K562 (cell line): ENCODE results near the gene AZU1. TPM values are rescaled to one million over a fixed set of nuclear protein-coding genes. Genes with fewer than 3 reads are reported as not detected.

Source experiments
- ATAC-seq: fragments of 200-7000 bp; cut with Tn5 transposase; 3 replicates; pipeline ENCODE4 v1.9.1; 2020; ENCODE audit warnings: moderate library complexity
- BruUV-seq: library from RNA; stranded (reverse); fragments of 400-500 nt; replicated peaks from 2 replicates; lab custom pipeline; 2021; lab: Mats Ljungman, UMichigan
- CTCF ChIA-PET: fragments of 300-600 bp; formaldehyde crosslinking; extraction: SDS; loops from one replicate; lab custom pipeline; 2021; ENCODE audit warnings: low intra/inter-chr PET ratio; lab: Yijun Ruan, JAX
- POLR2A ChIA-PET: fragments of 300-600, 350-650 bp; sonication (Branson Sonifier 250); formaldehyde crosslinking; extraction: SDS; loops from one replicate; lab custom pipeline; 2021; ENCODE audit warnings: antibody characterized with exemption, inconsistent platforms; lab: Yijun Ruan, JAX
- DNase-seq, 4 experiments: peaks; one replicate each; pipeline versions ENCODE4 v3.0.0 to v3.0.0-alpha.2; 2011 to 2018; ENCODE audit warnings: low spot score in 3 of 4, mixed read lengths in 3 of 4; ENCODE audit errors: extremely low read depth in 1 of 4
- FAIRE-seq: peaks from 2 replicates; lab custom pipeline; 2011; peaks lifted over from hg19 to GRCh38; lab: Jason Lieb, UNC
- H2AFZ ChIP-seq: 2 replicates; pipeline ENCODE4 v1.6.0; 2011; ENCODE audit warnings: low read depth, low read length, control low read depth, inconsistent platforms
- H3K27ac ChIP-seq: fragments of 200-600 bp; 3 replicates; pipeline ENCODE4 v1.8.0; 2011; ENCODE audit warnings: low read depth, mild to moderate bottlenecking, control low read depth, inconsistent platforms, low read length, moderate library complexity, mixed read lengths; ENCODE audit errors: extremely low read depth
- H3K27me3 ChIP-seq, 2 experiments: fragments of 300-600 bp in 1 of 2; 2 replicates in 1 of 2; 3 replicates in 1 of 2; pipeline versions ENCODE4 v1.6.0 to v1.8.0; 2011; ENCODE audit warnings: inconsistent platforms in 2 of 2, low read length in 2 of 2, mild to moderate bottlenecking in 1 of 2, mixed read lengths in 1 of 2, moderate library complexity in 1 of 2; ENCODE audit not compliant: control insufficient read depth in 2 of 2, insufficient read depth in 2 of 2
- H3K36me3 ChIP-seq: fragments of 300-600 bp; 3 replicates; pipeline ENCODE4 v1.8.0; 2011; ENCODE audit warnings: mild to moderate bottlenecking, low read length, inconsistent platforms; ENCODE audit not compliant: control insufficient read depth, insufficient read depth
- H3K4me1 ChIP-seq, 2 experiments: fragments of 200-600 bp in 1 of 2; replicated peaks in 1 of 2; 2 replicates in 1 of 2; 3 replicates in 1 of 2; pipeline versions ENCODE4 v1.5.1 to v1.8.0; 2011; ENCODE audit warnings: inconsistent platforms in 2 of 2, low read length in 2 of 2, mild to moderate bottlenecking in 1 of 2, mixed read lengths in 1 of 2, moderate library complexity in 1 of 2; ENCODE audit not compliant: control insufficient read depth in 2 of 2, insufficient read depth in 2 of 2
- H3K4me2 ChIP-seq: 2 replicates; pipeline ENCODE4 v1.6.1; 2011; ENCODE audit warnings: low read length, control low read depth, inconsistent platforms, mixed read lengths; ENCODE audit not compliant: insufficient read depth
- H3K4me3 ChIP-seq: fragments of 200-600 bp; sonication (generic), shearing (Covaris generic); 2 replicates; pipeline ENCODE4 v1.5.1; 2016; ENCODE audit warnings: control low read depth, inconsistent platforms
- H3K79me2 ChIP-seq: fragments of 200-600 bp; 3 replicates; pipeline ENCODE4 v1.8.0; 2011; ENCODE audit warnings: low read length, inconsistent platforms; ENCODE audit not compliant: control insufficient read depth, insufficient read depth
- H3K9ac ChIP-seq, 2 experiments: 2 replicates each; pipeline versions ENCODE4 v1.6.0 to v1.6.1; 2011; ENCODE audit warnings: low read depth in 2 of 2, low read length in 2 of 2, control low read depth in 1 of 2, inconsistent platforms in 1 of 2, mild to moderate bottlenecking in 1 of 2, mixed read lengths in 1 of 2; ENCODE audit not compliant: insufficient read depth in 1 of 2
- H3K9me1 ChIP-seq: one replicate; pipeline ENCODE4 v1.6.0; 2011; ENCODE audit warnings: inconsistent platforms, mild to moderate bottlenecking, low read length, moderate library complexity; ENCODE audit not compliant: control insufficient read depth, insufficient read depth
- H3K9me3 ChIP-seq: replicated peaks from 2 replicates; pipeline ENCODE4 v1.5.1; 2011; ENCODE audit warnings: low read depth, low read length, inconsistent platforms; ENCODE audit not compliant: control insufficient read depth, insufficient read depth
- H4K20me1 ChIP-seq: replicated peaks from 2 replicates; pipeline ENCODE4 v1.6.1; 2011; ENCODE audit warnings: low read length, inconsistent platforms, mixed read lengths; ENCODE audit not compliant: control insufficient read depth, insufficient read depth
- CREBBP ChIP-seq: IDR thresholded peaks from one replicate; pipeline ENCODE4 v1.6.1; 2012; ENCODE audit warnings: low read depth, mild to moderate bottlenecking, control low read depth, inconsistent platforms, low read length
- DPF2 ChIP-seq: fragments of 450-650 bp; IDR thresholded peaks from 2 replicates; pipeline ENCODE4 v1.6.1; 2016
- EP400 ChIP-seq: fragments of 450-650 bp; IDR thresholded peaks from 2 replicates; pipeline ENCODE4 v1.6.1; 2017; ENCODE audit warnings: antibody characterized with exemption, mild to moderate bottlenecking, moderate library complexity
- EZH2 ChIP-seq: IDR thresholded peaks from 2 replicates; pipeline ENCODE4 v1.6.1; 2012; ENCODE audit warnings: low read depth, mild to moderate bottlenecking, inconsistent platforms, low read length, borderline replicate concordance
- NUFIP1 ChIP-seq: fragments of 450-650 bp; IDR thresholded peaks from 2 replicates; pipeline ENCODE4 v1.6.1; 2018; ENCODE audit not compliant: partially characterized antibody
- POLR2A ChIP-seq: fragments of 450-650 bp; conservative IDR thresholded peaks from 2 replicates; pipeline ENCODE4 v1.6.1; 2016
- POLR2AphosphoS5 ChIP-seq: IDR thresholded peaks from 2 replicates; pipeline ENCODE4 v1.6.1; 2011; ENCODE audit warnings: mild to moderate bottlenecking, low read depth, low read length, moderate library complexity; ENCODE audit not compliant: control insufficient read depth, insufficient read depth
- RBFOX2 ChIP-seq: fragments of 200-400 bp; formaldehyde crosslinking; IDR thresholded peaks from 2 replicates; pipeline ENCODE4 v1.6.1; 2017; ENCODE audit warnings: low read depth, mild to moderate bottlenecking, low read length, moderate library complexity
- SIX5 ChIP-seq, 2 experiments: IDR thresholded peaks; 2 replicates each; pipeline ENCODE4 v1.6.1; 2011; ENCODE audit warnings: low read length in 2 of 2, borderline replicate concordance in 1 of 2, low read depth in 1 of 2, mild to moderate bottlenecking in 1 of 2, moderate library complexity in 1 of 2; ENCODE audit not compliant: insufficient read depth in 1 of 2
- ZNF3 ChIP-seq: fragments of 250-450 bp; sonication (Bioruptor Pico); IDR thresholded peaks from 2 replicates; pipeline ENCODE4 v1.5.0; 2021; ENCODE audit warnings: mild to moderate bottlenecking, moderate library complexity
- ZNF316 ChIP-seq: fragments of 450-650 bp; IDR thresholded peaks from 2 replicates; pipeline ENCODE4 v1.6.1; 2016
- ZNF561 ChIP-seq: fragments of 450-650 bp; formaldehyde crosslinking; conservative IDR thresholded peaks from 2 replicates; pipeline ENCODE4 v1.4.0; 2020; ENCODE audit warnings: mild to moderate bottlenecking, moderate library complexity
- ZNF583 ChIP-seq: fragments of 250-450 bp; sonication (Bioruptor Pico); IDR thresholded peaks from 2 replicates; pipeline ENCODE4 v1.4.0; 2020
- WGBS: fragments of 100-300 bp; shearing (Covaris generic); methylation state at CpG from one replicate; pipeline ENCODE4 v1.1.6; 2016; ENCODE audit warnings: low coverage, mixed read lengths; ENCODE audit not compliant: insufficient coverage; ENCODE audit errors: missing lambda C conversion rate; 5-methylcytosine and 5-hydroxymethylcytosine counted together
- in situ Hi-C: fragments of 300-500 bp; cut with MboI; formaldehyde crosslinking; loops from 4 replicates; pipeline ENCODE4 v1.15.0; 2018; ENCODE audit warnings: inconsistent platforms, mixed read lengths
- intact Hi-C: fragments of 100-400 bp; cut with micrococcal nuclease; formaldehyde crosslinking; loops from 2 replicates; pipeline ENCODE4 v1.14.2; 2022
- polyA plus RNA-seq, 8 experiments: library from polyadenylated mRNA; depleted of rRNA in 4 of 8; stranded (reverse) in 5 of 8; unstranded in 3 of 8; fragments of >200 nt; fragmentation: Nextera tagmentation in 2 of 8; fragmentation: Illumina TruSeq in 1 of 8; extraction: Ambion mirVana in 2 of 8; extraction: Trizol in 1 of 8; gene quantifications; 2 replicates each; pipeline versions ENCODE4 v1.2.1 to v1.2.3, GENCODE V29; 2011 to 2014; ENCODE audit warnings: inconsistent platforms in 1 of 8, missing spikeins in 1 of 8
- total RNA-seq, 7 experiments: library from RNA; depleted of rRNA in 6 of 7; stranded (reverse); fragments of >200 nt in 6 of 7; fragmentation: Illumina TruSeq in 2 of 7; extraction: Trizol in 2 of 7; gene quantifications; 2 replicates each; pipeline versions ENCODE4 v1.2.1 to v1.2.3, GENCODE V29; 2011 to 2021; ENCODE audit warnings: low replicate concordance in 1 of 7
- TF ChIP-seq, protein P1 (sequence below): fragments of 250-450 bp; sonication (Bioruptor Pico); IDR thresholded peaks from 2 replicates; pipeline ENCODE4 v1.8.0; 2021; ENCODE audit warnings: moderate library complexity, mild to moderate bottlenecking, inconsistent platforms
- TF ChIP-seq, protein P2 (sequence below): fragments of 250-450 bp; sonication (Bioruptor Pico); IDR thresholded peaks from 2 replicates; pipeline ENCODE4 v1.5.0; 2020; ENCODE audit warnings: mild to moderate bottlenecking
- TF ChIP-seq, protein P3 (sequence below): fragments of 250-450 bp; sonication (Bioruptor Pico); IDR thresholded peaks from 2 replicates; pipeline ENCODE4 v1.5.0; 2021; ENCODE audit warnings: mild to moderate bottlenecking, moderate library complexity

AZU1 gene
- total and polyA plus RNA-seq, 9 of the 15 experiments (the other 6 are each of a cell fraction or from before 2014, with no cell fraction given): 0.29 to 1.9 (median 0.59) TPM; not detected in 3

DNA sequence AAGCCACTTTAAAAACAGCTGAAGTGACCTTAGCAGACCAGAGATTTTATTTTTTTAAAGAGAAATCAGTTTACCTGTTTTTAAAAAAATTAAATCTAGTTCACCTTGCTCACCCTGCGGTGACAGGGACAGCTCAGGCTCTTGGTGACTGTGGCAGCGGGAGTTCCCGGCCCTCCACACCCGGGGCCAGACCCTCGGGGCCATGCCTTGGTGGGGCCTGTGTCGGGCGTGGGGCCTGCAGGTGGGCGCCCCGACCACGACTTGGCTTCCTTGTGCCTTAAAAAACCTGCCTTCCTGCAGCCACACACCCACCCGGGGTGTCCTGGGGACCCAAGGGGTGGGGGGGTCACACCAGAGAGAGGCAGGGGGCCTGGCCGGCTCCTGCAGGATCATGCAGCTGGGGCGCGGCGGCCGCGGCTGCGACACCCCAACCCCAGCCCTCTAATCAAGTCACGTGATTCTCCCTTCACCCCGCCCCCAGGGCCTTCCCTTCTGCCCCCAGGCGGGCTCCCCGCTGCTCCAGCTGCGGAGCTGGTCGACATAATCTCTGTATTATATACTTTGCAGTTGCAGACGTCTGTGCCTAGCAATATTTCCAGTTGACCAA lies 16.7 kb upstream of the AZU1 start (continued):
- TF ChIP-seq CREBBP (no peak), POLR2AphosphoS5 (0 out of 2 replicates have a peak, but pooled peaks have one; percentile 12), POLR2A (peak; percentile 24; the same call in 1 of the 2 replicates), ZNF3 (CRISPR knock-in tag) (no peak)
- TF ChIP-seq, all 486 proteins: peak for 11

DNA sequence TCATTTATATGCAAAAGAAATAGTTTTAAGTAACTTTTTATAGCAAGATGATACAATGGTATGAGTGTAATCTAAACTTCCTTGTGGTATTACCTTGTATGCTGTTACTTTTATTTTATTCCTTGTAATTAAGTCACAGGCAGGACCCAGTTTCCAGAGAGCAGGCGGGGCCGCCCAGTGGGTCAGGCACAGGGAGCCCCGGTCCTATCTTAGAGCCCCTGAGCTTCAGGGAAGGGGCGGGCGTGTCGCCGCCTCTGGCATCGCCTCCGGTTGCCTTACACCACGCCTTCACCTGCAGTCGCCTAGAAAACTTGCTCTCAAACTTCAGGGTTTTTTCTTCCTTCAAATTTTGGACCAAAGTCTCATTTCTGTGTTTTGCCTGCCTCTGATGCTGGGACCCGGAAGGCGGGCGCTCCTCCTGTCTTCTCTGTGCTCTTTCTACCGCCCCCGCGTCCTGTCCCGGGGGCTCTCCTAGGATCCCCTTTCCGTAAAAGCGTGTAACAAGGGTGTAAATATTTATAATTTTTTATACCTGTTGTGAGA lies 16.1 kb upstream of the AZU1 start:
- H3K79me2 ChIP-seq: peaks cover 25% of the 10 kb centered on the region
- H3K36me3 ChIP-seq: peaks cover 86% of the 10 kb centered on the region
- BruUV-seq: TSS peak; percentile 65
- FAIRE-seq (no peak), ATAC-seq (0 out of 3 replicates have a peak, but pooled peaks have one; percentile 6), DNase-seq (peak in 2 of 4 experiments; percentile 20 to 21)
- POLR2A ChIA-PET: interaction anchor here (1.2 to 3.0 kb wide), 3 partner anchors 8 to 13 kb away, joined by 3 to 20 read pairs (median 8); no protein-coding TSS in a partner anchor
- H3K4me1 ChIP-seq: peaks cover 0 to 41% of the 10 kb centered on the region in 2 experiments; a peak in 2 of 5 replicates
- intact Hi-C loops (no loop called here), in situ Hi-C loops (no loop called here)
- H4K20me1 ChIP-seq: no peaks in the 10 kb centered on the region
- WGBS: 94% methylated on average over 20 of the region's 20 CpGs
- no peaks in the 10 kb centered on the region for H3K9me1 ChIP-seq
- CTCF ChIA-PET: no interaction called here
- no peak overlapping the region for H3K4me2 ChIP-seq
- H3K27ac ChIP-seq: no peak overlapping the region
- no peak overlapping the region for H3K9ac ChIP-seq
- H3K4me3 ChIP-seq: no peak overlapping the region
- H2AFZ ChIP-seq: no peak overlapping the region
- peaks cover 3% of the 10 kb centered on the region for H3K9me3 ChIP-seq
- no peaks in the 10 kb centered on the region for H3K27me3 ChIP-seq
- TF ChIP-seq, protein P1, sequence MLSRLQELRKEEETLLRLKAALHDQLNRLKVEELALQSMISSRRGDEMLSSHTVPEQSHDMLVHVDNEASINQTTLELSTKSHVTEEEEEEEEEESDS (CRISPR knock-in tag): no peak
- no peak for TF ChIP-seq SIX5 (IDR thresholded peaks at IDR 0.05; ENCODE audit: borderline replicate concordance in 1 of 2, insufficient read depth in 1 of 2, low read depth in 1 of 2, low read length in 2 of 2)
- no peak for TF ChIP-seq ZNF583
- peak; percentile 67; the same call in 1 of the 2 replicates for TF ChIP-seq POLR2A
- TF ChIP-seq NUFIP1: no peak
- TF ChIP-seq ZNF561 (CRISPR knock-in tag): no peak
- 0 out of 2 replicates have a peak, but pooled peaks have one; percentile 1 for TF ChIP-seq POLR2AphosphoS5
- TF ChIP-seq, protein P2, sequence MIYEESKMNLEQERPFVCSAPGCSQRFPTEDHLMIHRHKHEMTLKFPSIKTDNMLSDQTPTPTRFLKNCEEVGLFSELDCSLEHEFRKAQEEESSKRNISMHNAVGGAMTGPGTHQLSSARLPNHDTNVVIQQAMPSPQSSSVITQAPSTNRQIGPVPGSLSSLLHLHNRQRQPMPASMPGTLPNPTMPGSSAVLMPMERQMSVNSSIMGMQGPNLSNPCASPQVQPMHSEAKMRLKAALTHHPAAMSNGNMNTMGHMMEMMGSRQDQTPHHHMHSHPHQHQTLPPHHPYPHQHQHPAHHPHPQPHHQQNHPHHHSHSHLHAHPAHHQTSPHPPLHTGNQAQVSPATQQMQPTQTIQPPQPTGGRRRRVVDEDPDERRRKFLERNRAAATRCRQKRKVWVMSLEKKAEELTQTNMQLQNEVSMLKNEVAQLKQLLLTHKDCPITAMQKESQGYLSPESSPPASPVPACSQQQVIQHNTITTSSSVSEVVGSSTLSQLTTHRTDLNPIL (CRISPR knock-in tag): no peak
- TF ChIP-seq DPF2: no peak
- TF ChIP-seq EZH2: no peak
- TF ChIP-seq ZNF316: no peak
- TF ChIP-seq, protein P3, sequence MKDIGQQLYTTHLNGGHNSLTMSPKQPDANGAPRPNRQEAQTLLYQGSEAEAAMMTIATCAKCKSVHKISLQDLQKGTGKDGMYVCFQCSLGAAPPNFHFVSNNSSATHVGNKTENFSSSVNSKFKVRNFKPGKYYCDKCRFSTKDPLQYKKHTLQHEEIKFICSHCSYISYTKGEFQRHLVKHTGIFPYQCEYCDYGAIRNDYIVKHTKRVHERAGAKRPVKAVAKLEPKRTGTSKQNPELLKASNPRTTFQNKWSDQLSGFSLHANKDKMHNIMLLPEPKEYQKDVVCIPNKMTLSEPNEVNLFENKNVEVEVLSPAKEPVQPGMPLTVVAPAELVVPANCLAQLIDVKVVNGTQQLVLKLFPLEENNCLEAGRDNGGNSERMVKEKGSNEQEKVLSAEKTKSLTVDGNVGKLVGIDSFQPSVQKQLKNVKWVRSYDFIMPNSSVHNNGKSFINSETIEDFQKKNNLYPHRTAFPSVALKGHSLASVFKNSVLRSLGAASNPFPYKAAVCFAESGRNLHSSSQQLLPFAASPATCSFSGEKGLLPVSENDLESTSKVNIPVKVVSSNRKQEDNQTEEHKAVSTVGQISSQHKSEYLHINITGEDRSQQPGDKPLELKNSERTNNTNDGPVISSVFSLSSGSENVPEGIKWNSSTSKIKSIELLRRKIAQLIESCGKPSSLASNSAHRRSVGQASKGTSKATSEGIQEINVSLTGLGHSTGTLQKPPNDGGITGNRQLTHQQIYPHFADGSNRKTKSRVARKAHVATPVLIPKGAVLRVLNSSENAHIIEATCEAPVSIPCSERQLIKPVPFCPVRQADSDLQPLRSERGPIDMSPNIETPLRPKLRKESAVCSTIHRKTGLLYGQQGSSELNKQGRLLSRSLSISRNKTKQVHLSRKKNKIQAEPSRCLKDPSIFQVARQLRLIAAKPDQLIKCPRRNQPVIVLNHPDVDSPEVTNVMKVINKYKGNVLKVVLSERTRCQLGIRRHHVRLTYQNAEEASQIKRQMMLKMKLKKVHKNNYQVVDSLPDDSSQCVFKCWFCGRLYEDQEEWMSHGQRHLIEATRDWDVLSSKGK (CRISPR knock-in tag): no peak
- peak; percentile 28 for TF ChIP-seq RBFOX2
- TF ChIP-seq EP400: no peak
